GM18507 (cell line): ENCODE results near the gene BHLHE41.

Experiments
- DNase-seq: peaks from one replicate; pipeline ENCODE4 v3.0.0; 2011; ENCODE audit warnings: low read depth; ENCODE audit not compliant: insufficient read length; ENCODE audit errors: extremely low spot score
- FAIRE-seq: peaks from 2 replicates; lab custom pipeline; 2011; peaks lifted over from hg19 to GRCh38; lab: Jason Lieb, UNC

BHLHE41 gene

GRCh38 chr12:26092346-26093105 is 32.3 kb downstream of the BHLHE41 start:
- FAIRE-seq (no peak), DNase-seq (no peak)

GRCh38 chr12:26091822-26092221 is 33.0 kb downstream of the BHLHE41 start:
- FAIRE-seq (no peak), DNase-seq (no peak)

- FAIRE-seq = no peak
- no peak for DNase-seq
Measured at GRCh38 chr12:26090836-26091510, 33.9 kb downstream of the BHLHE41 start.

DNA sequence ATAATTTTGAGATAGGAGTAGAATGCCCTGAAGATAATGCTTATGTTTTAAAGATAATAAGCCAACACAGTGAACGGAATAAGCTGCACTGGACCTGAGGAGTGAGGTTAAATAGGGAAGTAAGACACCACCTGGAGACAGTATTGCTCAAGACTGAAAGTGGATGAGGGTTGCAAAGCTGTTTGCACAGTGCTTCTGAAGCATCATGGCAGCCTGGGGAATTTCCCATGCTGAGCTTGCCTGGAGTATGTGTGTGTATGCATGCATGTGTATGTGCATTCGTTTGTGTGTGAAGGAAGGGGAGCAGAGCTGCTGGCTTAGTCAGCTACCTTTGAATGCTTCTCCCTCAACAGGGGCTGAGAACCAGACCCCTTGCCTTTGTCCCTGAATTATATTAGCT is 35.8 kb downstream of the BHLHE41 start:
- FAIRE-seq = peak; percentile 82
- DNase-seq = peak; percentile 5

GRCh38 chr12:26086936-26087335 is 37.9 kb downstream of the BHLHE41 start:
- DNase-seq = no peak
- FAIRE-seq = no peak

GRCh38 chr12:26080911-26081310 is 43.9 kb downstream of the BHLHE41 start:
- FAIRE-seq = no peak
- no peak for DNase-seq

- FAIRE-seq (no peak), DNase-seq (no peak)
Measured at GRCh38 chr12:26077915-26078702, 46.7 kb downstream of the BHLHE41 start.
